Colonic mucosa (tissue), 4 donors: ENCODE results near the gene P2RX3. TPM values are rescaled to one million over a fixed set of nuclear protein-coding genes. Genes with fewer than 3 reads are reported as not detected.

Experiments
- DNase-seq: peaks from one replicate; pipeline ENCODE4 v3.0.0-alpha.2; 2020
- H3K27ac ChIP-seq: fragments of 200-600 bp; one replicate; pipeline ENCODE4 v1.8.0; 2021
- H3K27me3 ChIP-seq: fragments of 200-600 bp; one replicate; pipeline ENCODE4 v1.8.0; 2021
- H3K36me3 ChIP-seq: fragments of 200-600 bp; one replicate; pipeline ENCODE4 v1.8.0; 2021
- H3K4me1 ChIP-seq: fragments of 200-600 bp; one replicate; pipeline ENCODE4 v1.8.0; 2021; ENCODE audit warnings: mild to moderate bottlenecking
- H3K4me3 ChIP-seq: fragments of 200-600 bp; one replicate; pipeline ENCODE4 v1.8.0; 2021
- H3K9ac ChIP-seq, 2 donors: one replicate each; pipeline ENCODE4 v1.7.0; 2013; ENCODE audit warnings: control low read depth in 2 of 2, low read depth in 2 of 2, low read length in 2 of 2
- H3K9me3 ChIP-seq: fragments of 200-600 bp; one replicate; pipeline ENCODE4 v1.8.0; 2021
- CTCF ChIP-seq: fragments of 200-600 bp; IDR thresholded peaks from one replicate; pipeline ENCODE4 v1.8.0; 2022; ENCODE audit warnings: antibody characterized with exemption, mild to moderate bottlenecking
- intact Hi-C: fragments of 100-400 bp; cut with DNase I; formaldehyde crosslinking; loops from one replicate; pipeline ENCODE4 v1.14.1; 2022
- total RNA-seq, 2 donors: library from RNA; stranded (reverse); fragmentation: NEBNext Ultra II Directional in 1 of 2; extraction: Animal tissue kit (Norgen Biotek cat#: 25700) in 1 of 2; gene quantifications; one replicate each; pipeline ENCODE4 v1.2.1, GENCODE V29; 2021
- donor health status: healthy.
- donor health status: DM: no; HTN: no; CAD: no.
- donor health status: DM: no; HTN: no; CAD: no.

P2RX3 gene
- total RNA-seq, 2 donors from 2014 or later = not detected

DNA sequence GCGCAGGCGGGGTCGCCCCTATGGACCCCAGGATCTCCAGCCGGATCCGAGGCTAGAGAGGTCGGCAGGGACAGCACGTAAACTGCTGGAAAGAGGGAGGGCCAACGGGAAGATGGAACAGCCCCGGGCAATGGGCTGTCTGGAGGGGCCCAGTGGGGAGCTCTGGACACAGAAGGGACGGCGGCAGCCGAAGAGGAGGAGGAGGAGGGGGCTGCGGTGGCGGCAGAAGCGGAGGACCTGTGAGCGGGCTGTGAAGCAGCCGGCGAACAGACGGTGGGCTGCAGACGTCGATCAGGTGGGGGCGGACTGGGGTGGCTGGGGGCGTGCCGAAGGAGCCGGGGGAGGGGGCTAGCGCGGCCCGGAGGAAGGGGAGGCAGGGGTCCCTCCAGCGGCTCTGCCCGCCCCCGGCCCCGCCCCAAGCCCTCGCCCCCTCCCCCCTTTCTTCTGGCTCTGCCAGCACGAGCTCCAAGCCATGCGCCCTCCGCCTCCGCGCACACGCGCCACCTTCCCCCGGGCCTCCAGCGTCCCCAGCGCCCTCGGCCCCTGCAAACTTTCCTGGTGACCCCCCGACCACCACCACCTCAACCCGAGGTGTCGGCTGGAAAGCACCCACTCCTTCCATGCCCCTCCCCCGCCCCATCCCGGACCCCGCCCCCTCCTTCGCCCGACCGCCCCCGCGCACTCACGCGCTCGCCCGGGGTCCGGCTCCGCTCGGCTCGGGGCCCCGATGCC is 13.8 kb upstream of the P2RX3 start:
- Histone ChIP-seq H3K9me3 (no peaks in the 10 kb centered on the region), H3K4me1 (peaks cover 4% of the 10 kb centered on the region), H3K27ac (peak overlapping the region; percentile 98), H3K9ac (peak overlapping the region; percentile 86 to 93), H3K27me3 (no peaks in the 10 kb centered on the region), H3K36me3 (peaks cover 4% of the 10 kb centered on the region), H3K4me3 (peak overlapping the region; percentile 74)
- DNase-seq = peak; percentile 51
- TF ChIP-seq CTCF = no peak
- intact Hi-C loops = no loop called here

DNA sequence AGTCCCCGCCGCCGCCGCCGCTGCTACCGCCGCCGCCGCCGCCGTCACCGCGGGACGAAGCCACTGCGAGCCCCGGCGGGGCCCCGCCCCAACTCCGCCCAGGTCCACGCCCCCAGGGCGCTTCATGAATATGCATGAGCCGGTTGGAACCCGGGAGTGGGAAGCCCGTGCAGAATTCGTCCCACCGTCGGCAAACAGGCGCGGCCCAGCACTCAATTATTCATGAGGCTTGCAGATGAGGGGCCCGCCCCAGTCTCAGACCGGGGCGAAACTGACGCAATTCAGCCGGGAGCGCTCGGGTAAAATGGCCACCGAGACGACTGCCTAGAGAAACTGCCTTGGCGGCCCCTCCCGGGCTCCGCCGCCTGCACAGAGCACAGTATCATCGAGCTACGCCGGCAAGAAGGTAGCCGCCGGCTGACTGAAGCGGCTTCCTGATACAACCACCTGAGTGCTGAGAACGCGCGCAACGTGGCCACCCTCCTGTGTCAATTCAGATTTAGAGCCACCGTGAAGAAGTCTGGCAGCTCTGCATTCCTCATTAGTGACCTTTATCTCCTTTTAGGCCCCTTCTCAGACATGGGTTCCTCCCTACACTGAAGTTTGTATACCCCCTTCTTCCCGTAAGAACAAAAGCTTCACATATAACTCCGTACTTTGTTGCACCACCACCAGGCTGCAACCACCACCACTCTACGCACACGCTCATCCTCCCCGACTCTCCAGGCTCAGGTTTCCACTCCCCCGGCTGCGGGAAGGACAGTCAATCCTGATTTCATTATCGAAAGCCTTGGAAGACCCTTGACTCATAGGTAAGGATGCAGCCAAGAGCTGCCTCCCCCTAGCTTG is 13.0 kb upstream of the P2RX3 start, which contains the start of gene TNKS1BP1:
Gene TNKS1BP1, minus strand, starts transcription at position 67 of the 849 bp plus-strand sequence. CDS start 3,067 bp downstream, outside the sequence.
- TF ChIP-seq CTCF = no peak
- DNase-seq = peak; percentile 98
- peak within 1 kb of the TSS; percentile 86 to 93 for H3K9ac ChIP-seq
- H3K27ac ChIP-seq = peak within 1 kb of the TSS; percentile 98
- intact Hi-C loops = no loop called here
- H3K27me3 ChIP-seq = no peaks in the 10 kb centered on the region
- peak within 1 kb of the TSS; percentile 74 for H3K4me3 ChIP-seq
- H3K36me3 ChIP-seq = peaks cover 10% of the 10 kb centered on the region
- peaks cover 3% of the 10 kb centered on the region for H3K4me1 ChIP-seq
- H3K9me3 ChIP-seq = no peaks in the 10 kb centered on the region

GRCh38 chr11:57325735-57326048 is 12.5 kb upstream of the P2RX3 start:
- peaks cover 16% of the 10 kb centered on the region for H3K36me3 ChIP-seq
- DNase-seq = peak; percentile 75
- peak overlapping the region; percentile 98 for H3K27ac ChIP-seq
- TF ChIP-seq CTCF = no peak
- no peaks in the 10 kb centered on the region for H3K9me3 ChIP-seq
- H3K9ac ChIP-seq = peak overlapping the region; percentile 80 to 92
- H3K27me3 ChIP-seq = no peaks in the 10 kb centered on the region
- H3K4me3 ChIP-seq = peak overlapping the region; percentile 74
- H3K4me1 ChIP-seq = no peaks in the 10 kb centered on the region
- intact Hi-C loops = no loop called here

- H3K9me3 ChIP-seq = no peaks in the 10 kb centered on the region
- H3K4me1 ChIP-seq = no peaks in the 10 kb centered on the region
- intact Hi-C loops = no loop called here
- H3K9ac ChIP-seq = no peak overlapping the region
- TF ChIP-seq CTCF = no peak
- no peak overlapping the region for H3K27ac ChIP-seq
- H3K36me3 ChIP-seq = peaks cover 27% of the 10 kb centered on the region
- no peak for DNase-seq
- no peaks in the 10 kb centered on the region for H3K27me3 ChIP-seq
- no peak overlapping the region for H3K4me3 ChIP-seq
Observed at GRCh38 chr11:57327721-57328120, 10.4 kb upstream of the P2RX3 start.

DNA sequence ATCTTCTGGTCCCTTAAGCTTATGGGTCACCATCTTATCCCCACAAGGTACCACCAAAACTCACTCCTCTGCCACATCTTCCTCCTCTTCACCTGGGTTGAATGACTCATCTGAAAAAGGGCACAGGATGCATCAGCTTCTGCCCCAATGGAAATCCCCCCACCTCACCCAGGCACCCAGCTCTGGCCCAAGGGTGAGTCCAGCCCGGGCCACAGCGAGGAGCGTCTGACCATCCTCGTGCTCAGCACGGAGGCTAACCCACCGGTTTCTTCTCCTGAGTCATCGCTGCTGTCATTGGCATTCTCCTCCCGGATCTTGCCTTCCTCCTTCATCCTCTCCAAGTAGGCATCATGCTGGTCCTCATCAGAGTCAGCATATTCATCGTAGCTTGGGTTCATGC is 8.1 kb upstream of the P2RX3 start:
- Histone ChIP-seq H3K9ac (no peak overlapping the region), H3K27me3 (no peaks in the 10 kb centered on the region), H3K4me1 (peaks cover 7% of the 10 kb centered on the region), H3K27ac (no peak overlapping the region), H3K4me3 (no peak overlapping the region), H3K36me3 (peaks cover 28% of the 10 kb centered on the region), H3K9me3 (no peaks in the 10 kb centered on the region)
- TF ChIP-seq CTCF = no peak
- no peak for DNase-seq
- intact Hi-C loops = no loop called here
